Ishikawa (cell line): Measurements from ENCODE around the gene PAPSS2.

Experiments used
- CEBPB ChIP-seq: IDR thresholded peaks from 2 replicates; pipeline ENCODE4 v1.6.1; 2012
- CREB1 ChIP-seq: IDR thresholded peaks from 2 replicates; pipeline ENCODE4 v1.6.1; 2012; ENCODE audit warnings: low read depth
- EGR1 ChIP-seq: IDR thresholded peaks from 2 replicates; pipeline ENCODE4 v1.6.1; 2012
- EP300 ChIP-seq: IDR thresholded peaks from 2 replicates; pipeline ENCODE4 v1.6.1; 2012; ENCODE audit warnings: borderline replicate concordance
- FOXM1 ChIP-seq: IDR thresholded peaks from 2 replicates; pipeline ENCODE4 v1.6.1; 2012; ENCODE audit warnings: low read depth, borderline replicate concordance
- MAX ChIP-seq: IDR thresholded peaks from 2 replicates; pipeline ENCODE4 v1.6.1; 2012
- NFIC ChIP-seq: IDR thresholded peaks from 2 replicates; pipeline ENCODE4 v1.6.1; 2012
- RAD21 ChIP-seq: IDR thresholded peaks from 2 replicates; pipeline ENCODE4 v1.6.1; 2012; ENCODE audit warnings: low read depth
- REST ChIP-seq: IDR thresholded peaks from 2 replicates; pipeline ENCODE4 v1.6.1; 2012; ENCODE audit warnings: low read depth, mild to moderate bottlenecking
- TAF1 ChIP-seq: IDR thresholded peaks from 2 replicates; pipeline ENCODE4 v1.6.1; 2012; ENCODE audit warnings: low read depth, mild to moderate bottlenecking
- TCF12 ChIP-seq: IDR thresholded peaks from 2 replicates; pipeline ENCODE4 v1.6.1; 2012; ENCODE audit warnings: low read depth
- TEAD4 ChIP-seq: IDR thresholded peaks from 2 replicates; pipeline ENCODE4 v1.6.1; 2012
- USF1 ChIP-seq: IDR thresholded peaks from 2 replicates; pipeline ENCODE4 v1.6.1; 2012
- YY1 ChIP-seq: IDR thresholded peaks from 2 replicates; pipeline ENCODE4 v1.6.1; 2012; ENCODE audit warnings: low read depth
- ZBTB7A ChIP-seq: IDR thresholded peaks from 2 replicates; pipeline ENCODE4 v1.6.1; 2012; ENCODE audit warnings: low read depth

Gene PAPSS2

GRCh38 chr10:87694011-87694794 lies 34.5 kb downstream of the PAPSS2 start:
- TF ChIP-seq EGR1, result no peak

GRCh38 chr10:87695074-87695473 lies 35.4 kb downstream of the PAPSS2 start:
- TF ChIP-seq EGR1 (no peak), RAD21 (no peak), TAF1 (no peak), TEAD4 (no peak), FOXM1 (no peak), CEBPB (no peak), ZBTB7A (no peak), TCF12 (no peak), MAX (no peak), REST (no peak), NFIC (no peak)

- TF ChIP-seq USF1 (no peak), TEAD4 (no peak), NFIC (no peak), MAX (no peak), CEBPB (no peak), FOXM1 (no peak), REST (no peak), EGR1 (no peak), CREB1 (no peak), ZBTB7A (no peak), RAD21 (no peak), TAF1 (no peak)
These were observed 37.5 kb downstream of the PAPSS2 start for GRCh38 chr10:87696922-87697745.

- TF ChIP-seq REST (no peak), TAF1 (no peak), YY1 (no peak), EP300 (no peak), TCF12 (no peak), NFIC (no peak), TEAD4 (no peak), USF1 (no peak), EGR1 (no peak), CEBPB (no peak), MAX (no peak), RAD21 (no peak), ZBTB7A (no peak), FOXM1 (no peak), CREB1 (no peak)
These were observed 40.5 kb downstream of the PAPSS2 start for GRCh38 chr10:87700031-87700796.
